Activated CD4-positive, alpha-beta T cell treated with anti-CD3 and anti-CD28 coated beads, Interleukin-2, amount 10 ng/mL, durations not matched to agents 24 days and 14 days (primary cell): ENCODE results near the gene DAGLB. TPM values are rescaled to one million over a fixed set of nuclear protein-coding genes. Genes with fewer than 3 reads are reported as not detected.
A peak's percentile ranks its signal among the peaks of the same experiment; 100 is the strongest.

Source experiments
- DNase-seq: peaks from one replicate; pipeline ENCODE4 v3.0.0; 2022
- H3K27ac Mint-ChIP-seq: one replicate; pipeline ENCODE4 v1.8.0; 2022; ENCODE audit warnings: mild to moderate bottlenecking, mixed read lengths
- H3K27me3 Mint-ChIP-seq: one replicate; pipeline ENCODE4 v1.8.0; 2022; ENCODE audit warnings: mixed read lengths
- H3K36me3 Mint-ChIP-seq: one replicate; pipeline ENCODE4 v1.8.0; 2022; ENCODE audit warnings: low read depth, mild to moderate bottlenecking, mixed read lengths
- H3K4me1 Mint-ChIP-seq: one replicate; pipeline ENCODE4 v1.8.0; 2021; ENCODE audit warnings: mixed read lengths
- H3K4me3 Mint-ChIP-seq: one replicate; pipeline ENCODE4 v1.8.0; 2022; ENCODE audit warnings: mild to moderate bottlenecking, moderate library complexity, mixed read lengths
- H3K9me3 Mint-ChIP-seq: one replicate; pipeline ENCODE4 v1.8.0; 2021; ENCODE audit warnings: mixed read lengths
- intact Hi-C: fragments of 100-400 bp; cut with micrococcal nuclease; formaldehyde crosslinking; loops from one replicate; pipeline ENCODE4 v1.15.1; 2023
- total RNA-seq: library from RNA; stranded (reverse); gene quantifications from 2 replicates; pipeline ENCODE4 v1.2.3, GENCODE V29; 2022

The DAGLB gene, protein sequence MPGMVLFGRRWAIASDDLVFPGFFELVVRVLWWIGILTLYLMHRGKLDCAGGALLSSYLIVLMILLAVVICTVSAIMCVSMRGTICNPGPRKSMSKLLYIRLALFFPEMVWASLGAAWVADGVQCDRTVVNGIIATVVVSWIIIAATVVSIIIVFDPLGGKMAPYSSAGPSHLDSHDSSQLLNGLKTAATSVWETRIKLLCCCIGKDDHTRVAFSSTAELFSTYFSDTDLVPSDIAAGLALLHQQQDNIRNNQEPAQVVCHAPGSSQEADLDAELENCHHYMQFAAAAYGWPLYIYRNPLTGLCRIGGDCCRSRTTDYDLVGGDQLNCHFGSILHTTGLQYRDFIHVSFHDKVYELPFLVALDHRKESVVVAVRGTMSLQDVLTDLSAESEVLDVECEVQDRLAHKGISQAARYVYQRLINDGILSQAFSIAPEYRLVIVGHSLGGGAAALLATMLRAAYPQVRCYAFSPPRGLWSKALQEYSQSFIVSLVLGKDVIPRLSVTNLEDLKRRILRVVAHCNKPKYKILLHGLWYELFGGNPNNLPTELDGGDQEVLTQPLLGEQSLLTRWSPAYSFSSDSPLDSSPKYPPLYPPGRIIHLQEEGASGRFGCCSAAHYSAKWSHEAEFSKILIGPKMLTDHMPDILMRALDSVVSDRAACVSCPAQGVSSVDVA
- total RNA-seq, result 18.8 and 26.8 TPM in 2 replicates

DNA sequence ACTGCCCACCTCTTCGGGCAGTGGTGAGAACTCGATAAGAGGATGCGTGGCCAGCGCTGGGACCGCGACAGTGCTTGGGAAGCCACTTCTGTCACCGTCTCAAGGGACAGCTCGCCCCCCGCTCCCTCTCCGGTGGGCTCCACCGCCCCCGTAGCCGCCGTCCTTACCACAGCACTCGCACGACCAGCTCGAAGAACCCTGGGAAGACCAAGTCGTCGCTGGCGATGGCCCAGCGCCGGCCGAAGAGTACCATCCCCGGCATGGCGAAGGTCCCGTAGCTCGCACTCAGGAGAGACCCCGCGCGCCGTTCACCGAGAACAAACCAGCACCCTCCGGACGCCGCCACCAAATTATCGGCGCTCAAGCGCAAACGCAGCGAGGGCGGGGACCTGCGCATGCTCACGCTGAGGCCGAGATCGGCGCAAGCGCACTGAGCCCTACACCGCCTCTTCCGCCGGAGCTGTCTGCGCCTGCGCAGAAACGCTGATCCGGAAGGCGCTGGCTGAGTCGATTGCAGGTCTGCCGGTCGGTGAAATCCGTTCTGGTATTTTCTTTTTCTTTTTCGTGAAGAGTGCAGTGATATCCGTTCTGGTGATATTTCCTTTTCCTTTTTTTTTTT is at the start of gene DAGLB:
DAGLB (minus strand) TSS at position 374 of the 619 bp plus-strand sequence; CDS start at position 262, 112 bp downstream.
- peak within 1 kb of the TSS; percentile 94 for H3K4me3 Mint-ChIP-seq
- peak within 1 kb of the TSS; percentile 93 for H3K27ac Mint-ChIP-seq
- peaks cover 16% of the 10 kb centered on the region for H3K4me1 Mint-ChIP-seq
- intact Hi-C loops, result loop anchor here (1.0 kb wide), 1 partner anchor 9 kb away; no protein-coding TSS in a partner anchor
- no peaks in the 10 kb centered on the region for H3K27me3 Mint-ChIP-seq
- H3K36me3 Mint-ChIP-seq, result peaks cover 26% of the 10 kb centered on the region
- H3K9me3 Mint-ChIP-seq, result no peaks in the 10 kb centered on the region
- peak; percentile 99 for DNase-seq

DNA sequence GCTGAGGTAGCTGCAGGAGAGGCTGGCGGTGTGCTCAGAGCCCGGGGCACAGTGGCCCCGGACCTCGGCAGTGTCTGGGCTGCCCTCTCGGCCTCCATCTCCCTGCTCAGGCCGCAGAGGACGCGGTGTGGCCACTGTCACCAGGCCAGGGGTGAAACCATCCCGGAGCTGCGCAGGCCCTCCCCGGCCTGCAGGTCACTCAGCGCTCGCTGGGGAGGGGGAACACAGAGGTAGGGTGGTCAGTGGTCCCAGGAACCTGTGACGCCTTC is 49.8 kb upstream of the DAGLB start:
- DNase-seq, result no peak
- H3K36me3 Mint-ChIP-seq, result no peaks in the 10 kb centered on the region
- H3K27me3 Mint-ChIP-seq, result no peaks in the 10 kb centered on the region
- H3K4me3 Mint-ChIP-seq, result no peak overlapping the region
- intact Hi-C loops, result no loop called here
- no peak overlapping the region for H3K27ac Mint-ChIP-seq
- no peaks in the 10 kb centered on the region for H3K9me3 Mint-ChIP-seq
- H3K4me1 Mint-ChIP-seq, result no peaks in the 10 kb centered on the region

DNA sequence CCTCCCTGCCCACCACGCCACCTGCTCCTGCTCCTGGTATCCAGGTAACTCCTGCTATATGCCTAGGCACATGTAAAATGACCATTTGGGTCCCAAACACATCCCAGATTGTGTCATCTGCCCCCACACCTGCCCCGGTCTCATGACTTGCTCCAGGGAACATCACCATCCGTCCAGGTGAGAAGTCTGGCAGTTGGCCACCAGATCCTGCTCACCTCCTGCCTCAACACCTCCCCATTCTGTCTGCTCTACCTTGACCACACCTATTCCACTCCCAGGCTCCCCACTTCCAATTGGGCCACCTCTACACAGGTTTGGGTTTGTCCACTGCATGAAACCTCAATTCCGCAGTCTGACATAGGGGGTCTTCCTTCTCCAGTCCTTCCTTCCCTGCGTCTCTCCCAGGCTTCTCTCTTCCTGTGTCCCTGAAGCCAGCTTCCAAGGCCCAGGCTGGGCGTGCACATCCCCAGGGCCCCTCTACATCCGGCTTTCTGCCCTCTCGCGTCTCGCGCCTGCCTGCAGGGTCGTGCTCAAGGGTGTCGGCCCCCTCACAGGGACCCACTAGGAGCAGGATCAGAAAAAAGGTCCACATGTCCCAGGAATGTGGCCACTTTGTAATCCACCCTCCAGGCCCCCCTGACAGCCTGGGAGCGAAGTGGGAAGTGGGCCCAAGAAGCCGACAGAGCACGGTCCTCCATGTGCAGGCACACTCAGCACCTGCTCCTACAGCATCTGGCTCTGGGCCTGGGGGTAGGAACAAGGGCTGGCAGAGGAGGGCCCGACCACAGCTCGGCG is 49.3 kb upstream of the DAGLB start:
- no peaks in the 10 kb centered on the region for H3K36me3 Mint-ChIP-seq
- H3K4me3 Mint-ChIP-seq, result no peak overlapping the region
- H3K27me3 Mint-ChIP-seq, result no peaks in the 10 kb centered on the region
- H3K27ac Mint-ChIP-seq, result no peak overlapping the region
- intact Hi-C loops, result no loop called here
- DNase-seq, result no peak
- H3K9me3 Mint-ChIP-seq, result no peaks in the 10 kb centered on the region
- H3K4me1 Mint-ChIP-seq, result no peaks in the 10 kb centered on the region

DNA sequence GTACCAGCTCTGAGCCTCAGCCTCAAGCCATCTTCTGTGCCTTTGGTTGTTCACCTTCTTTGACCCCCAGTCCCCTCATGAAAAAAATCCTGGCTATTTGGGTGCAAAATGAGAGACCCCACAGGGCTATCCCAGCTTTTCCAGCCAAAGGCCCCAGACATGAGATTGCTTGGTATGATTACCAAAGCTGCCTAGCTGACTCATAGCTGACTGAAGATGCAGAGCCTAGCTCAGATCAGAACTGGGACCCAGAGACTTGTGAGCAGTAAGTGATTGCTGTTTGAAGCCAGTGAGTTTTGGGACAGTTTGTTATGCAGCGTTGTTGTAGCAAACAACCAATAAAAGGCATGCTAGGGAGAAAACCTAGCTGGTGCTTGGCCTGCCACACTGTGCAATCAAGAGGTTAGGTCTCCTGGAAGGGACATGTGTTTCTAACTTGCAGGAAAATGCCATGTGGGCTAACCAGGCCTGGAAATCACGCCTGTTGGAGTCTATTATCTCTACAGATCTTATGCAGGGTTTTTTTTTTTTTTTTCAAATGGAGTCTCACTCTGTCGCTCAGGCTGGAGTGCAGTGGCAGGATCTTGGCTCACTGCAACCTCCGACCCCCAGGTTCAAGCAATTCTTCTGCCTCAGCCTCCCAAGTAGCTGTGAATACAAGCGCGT is 48.0 kb upstream of the DAGLB start:
- Mint-ChIP-seq H3K4me1 (no peaks in the 10 kb centered on the region), H3K27me3 (peaks cover 7% of the 10 kb centered on the region), H3K27ac (no peak overlapping the region), H3K9me3 (no peaks in the 10 kb centered on the region), H3K4me3 (no peak overlapping the region), H3K36me3 (no peaks in the 10 kb centered on the region)
- intact Hi-C loops, result no loop called here
- DNase-seq, result no peak

DNA sequence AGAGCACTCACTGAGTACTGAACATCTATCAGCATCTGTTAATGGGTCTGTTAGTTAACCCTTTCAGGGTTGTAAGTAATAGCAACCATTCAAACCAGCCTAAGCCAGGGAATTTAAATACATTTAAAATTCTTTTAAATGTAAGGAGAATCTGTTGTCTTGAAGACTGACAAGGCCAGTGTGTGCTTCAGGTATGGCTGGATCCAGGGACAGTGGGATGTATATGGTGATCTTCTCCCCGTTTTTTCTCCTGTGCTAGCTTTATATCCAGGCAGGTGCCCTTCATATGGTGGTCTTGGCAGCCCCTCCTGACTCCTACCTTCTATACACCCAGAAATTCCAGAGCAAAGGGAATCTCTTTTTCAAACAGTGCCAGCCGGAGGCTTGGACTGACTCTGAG is 46.6 kb upstream of the DAGLB start:
- Mint-ChIP-seq H3K27ac (no peak overlapping the region), H3K9me3 (peaks cover 5% of the 10 kb centered on the region), H3K4me1 (no peaks in the 10 kb centered on the region), H3K4me3 (no peak overlapping the region), H3K27me3 (peaks cover 7% of the 10 kb centered on the region), H3K36me3 (no peaks in the 10 kb centered on the region)
- DNase-seq, result no peak
- intact Hi-C loops, result no loop called here

DNA sequence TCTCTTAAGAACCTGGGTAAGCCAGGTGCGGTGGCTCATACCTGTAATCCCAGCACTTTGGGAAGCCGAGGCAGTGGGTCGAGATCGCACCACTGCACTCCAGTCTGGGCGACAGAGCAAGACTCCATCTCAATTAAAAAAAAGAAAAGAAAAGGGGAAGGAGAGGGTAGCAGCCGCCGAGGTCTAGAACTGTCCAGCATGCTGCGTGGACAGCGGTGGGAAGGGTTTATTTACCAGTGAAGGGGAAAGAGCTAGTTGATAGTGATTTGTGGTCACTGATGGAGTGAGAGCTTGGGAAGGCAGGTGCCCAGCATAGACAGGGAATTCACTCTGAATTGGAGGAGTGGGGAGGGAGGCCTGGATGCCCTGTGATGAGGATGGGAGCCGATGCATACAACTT is 43.4 kb upstream of the DAGLB start:
- intact Hi-C loops, result no loop called here
- DNase-seq, result no peak
- peaks cover 5% of the 10 kb centered on the region for H3K9me3 Mint-ChIP-seq
- no peaks in the 10 kb centered on the region for H3K4me1 Mint-ChIP-seq
- H3K4me3 Mint-ChIP-seq, result no peak overlapping the region
- H3K27ac Mint-ChIP-seq, result no peak overlapping the region
- no peaks in the 10 kb centered on the region for H3K36me3 Mint-ChIP-seq
- peaks cover 7% of the 10 kb centered on the region for H3K27me3 Mint-ChIP-seq

DNA sequence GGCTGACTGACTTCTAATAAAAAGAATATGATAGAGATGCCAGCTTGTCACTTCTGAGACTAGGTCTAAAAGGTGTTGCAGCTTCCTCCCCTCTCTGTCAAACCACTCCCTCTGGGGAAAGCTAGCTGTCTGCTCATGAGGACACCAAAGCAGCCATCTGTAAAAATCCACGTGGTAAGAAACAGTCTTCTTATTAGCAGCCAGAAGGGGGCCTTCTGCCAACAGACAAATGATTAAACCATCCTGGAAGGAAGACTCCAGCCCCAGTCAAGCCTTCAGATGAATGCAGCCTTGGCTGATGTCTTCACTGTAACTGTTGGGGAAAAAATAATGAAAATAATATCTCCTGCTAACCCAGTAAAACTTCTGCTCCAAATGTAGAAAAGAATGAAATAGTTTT is 41.9 kb upstream of the DAGLB start:
- intact Hi-C loops, result no loop called here
- H3K9me3 Mint-ChIP-seq, result peaks cover 5% of the 10 kb centered on the region
- peaks cover 2% of the 10 kb centered on the region for H3K4me1 Mint-ChIP-seq
- peaks cover 7% of the 10 kb centered on the region for H3K27me3 Mint-ChIP-seq
- H3K4me3 Mint-ChIP-seq, result no peak overlapping the region
- DNase-seq, result no peak
- H3K36me3 Mint-ChIP-seq, result no peaks in the 10 kb centered on the region
- H3K27ac Mint-ChIP-seq, result no peak overlapping the region

DNA sequence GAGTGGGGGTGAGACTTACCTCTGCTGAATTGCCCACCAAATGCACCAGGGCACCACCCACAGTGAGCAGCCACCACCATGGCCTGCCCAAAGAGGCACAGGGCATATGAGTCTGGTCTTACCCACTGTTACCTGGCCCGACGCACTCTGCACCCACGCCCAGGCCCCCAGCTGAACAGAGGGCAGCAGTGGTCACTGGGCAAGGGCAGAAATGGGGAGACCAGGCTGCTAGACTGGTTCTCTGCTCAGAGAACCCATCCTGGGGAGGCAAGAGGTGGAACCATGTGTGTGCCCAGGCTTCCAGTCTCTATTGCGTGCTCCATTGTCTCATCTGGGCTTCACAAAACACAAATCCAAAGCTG is 39.4 kb upstream of the DAGLB start:
- peaks cover 13% of the 10 kb centered on the region for H3K4me1 Mint-ChIP-seq
- no peak overlapping the region for H3K27ac Mint-ChIP-seq
- intact Hi-C loops, result no loop called here
- no peak for DNase-seq
- peaks cover 5% of the 10 kb centered on the region for H3K36me3 Mint-ChIP-seq
- H3K4me3 Mint-ChIP-seq, result no peak overlapping the region
- H3K27me3 Mint-ChIP-seq, result peaks cover 7% of the 10 kb centered on the region
- peaks cover 5% of the 10 kb centered on the region for H3K9me3 Mint-ChIP-seq

DNA sequence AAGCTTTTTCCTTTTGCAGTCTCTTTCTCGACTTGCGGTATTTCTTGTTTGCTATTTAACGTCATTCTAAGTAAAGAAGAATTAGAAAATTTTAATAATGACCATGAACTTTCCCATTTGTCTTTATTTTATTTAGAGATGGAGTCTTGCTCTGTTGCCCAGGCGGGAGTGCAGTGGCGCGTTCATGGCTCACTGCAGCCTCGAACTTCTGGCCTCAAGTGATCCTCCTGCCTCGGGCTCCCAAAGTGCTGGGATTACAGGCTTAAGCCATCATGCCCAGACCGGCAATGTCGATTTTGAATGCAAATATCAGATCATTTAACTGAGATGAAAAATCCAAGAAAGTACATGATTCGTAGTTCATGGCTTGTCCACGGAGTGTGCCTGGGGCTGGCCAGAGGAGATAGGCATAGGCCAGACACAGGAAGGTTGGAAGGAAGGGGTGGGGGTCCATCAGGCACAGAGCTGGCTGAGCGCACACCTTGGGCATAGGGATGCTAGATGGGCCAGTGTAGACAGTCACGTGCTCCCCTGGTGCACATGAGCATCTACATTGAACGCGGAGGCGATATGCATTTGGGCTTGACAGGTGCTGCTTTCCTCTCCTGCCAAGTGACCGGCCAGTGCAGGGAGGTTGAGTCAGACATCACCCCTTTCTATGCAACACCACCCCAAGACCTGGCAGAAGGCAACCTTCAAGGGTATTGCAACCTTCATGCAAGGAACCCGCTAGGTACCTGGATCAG is 38.9 kb upstream of the DAGLB start:
- no peak for DNase-seq
- intact Hi-C loops, result no loop called here
- peaks cover 15% of the 10 kb centered on the region for H3K4me1 Mint-ChIP-seq
- no peak overlapping the region for H3K27ac Mint-ChIP-seq
- no peak overlapping the region for H3K4me3 Mint-ChIP-seq
- peaks cover 5% of the 10 kb centered on the region for H3K9me3 Mint-ChIP-seq
- peaks cover 4% of the 10 kb centered on the region for H3K27me3 Mint-ChIP-seq
- H3K36me3 Mint-ChIP-seq, result peaks cover 6% of the 10 kb centered on the region

DNA sequence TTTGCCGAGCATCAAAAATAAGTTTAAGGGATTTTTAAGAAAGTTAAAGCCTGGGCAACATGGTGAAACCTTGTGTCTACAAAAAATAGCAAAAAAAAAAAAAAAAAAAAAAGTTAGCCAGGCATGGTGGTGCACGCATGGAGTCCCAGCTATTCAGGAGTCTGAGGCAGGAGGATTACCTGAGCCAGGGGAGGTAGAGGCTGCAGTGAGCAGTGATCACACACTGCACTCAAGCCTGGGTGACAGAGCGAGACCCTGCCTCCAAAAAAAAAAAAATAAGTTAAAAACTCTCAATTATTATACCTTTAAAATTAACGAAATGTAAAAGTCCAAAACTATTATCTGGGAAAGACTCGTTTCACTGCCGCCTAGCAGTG is 35.0 kb upstream of the DAGLB start:
- H3K4me3 Mint-ChIP-seq, result peak overlapping the region; percentile 96
- peaks cover 24% of the 10 kb centered on the region for H3K36me3 Mint-ChIP-seq
- H3K27ac Mint-ChIP-seq, result peak overlapping the region; percentile 91

DNA sequence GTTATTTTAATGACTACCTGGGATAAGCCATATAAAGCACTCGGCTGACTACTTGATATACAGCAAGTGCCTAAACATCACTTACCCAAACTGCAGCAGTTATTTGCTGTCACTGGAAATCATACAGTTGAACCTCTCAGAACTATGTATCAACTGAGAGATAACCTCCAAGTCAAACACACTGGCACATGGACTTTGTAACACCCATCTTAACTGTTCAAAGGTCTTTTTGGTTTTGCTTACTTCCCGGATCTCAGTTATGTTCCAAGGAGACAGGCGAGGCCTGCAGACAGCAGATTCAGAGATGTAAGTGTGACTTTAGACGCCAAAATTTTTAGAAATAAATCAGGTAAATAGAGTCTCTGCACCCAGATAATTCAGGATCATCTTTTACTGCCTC is 34.6 kb upstream of the DAGLB start:
- Mint-ChIP-seq H3K36me3 (peaks cover 28% of the 10 kb centered on the region), H3K4me1 (peaks cover 47% of the 10 kb centered on the region), H3K4me3 (peak overlapping the region; percentile 96), H3K9me3 (no peaks in the 10 kb centered on the region), H3K27ac (no peak overlapping the region), H3K27me3 (no peaks in the 10 kb centered on the region)
- intact Hi-C loops, result no loop called here
- no peak for DNase-seq

More for the DNA sequence above, 35.0 kb upstream of the DAGLB start:
- intact Hi-C loops, result no loop called here
- Mint-ChIP-seq H3K9me3 (no peaks in the 10 kb centered on the region), H3K4me1 (peaks cover 43% of the 10 kb centered on the region), H3K27me3 (no peaks in the 10 kb centered on the region)
- DNase-seq, result no peak

DNA sequence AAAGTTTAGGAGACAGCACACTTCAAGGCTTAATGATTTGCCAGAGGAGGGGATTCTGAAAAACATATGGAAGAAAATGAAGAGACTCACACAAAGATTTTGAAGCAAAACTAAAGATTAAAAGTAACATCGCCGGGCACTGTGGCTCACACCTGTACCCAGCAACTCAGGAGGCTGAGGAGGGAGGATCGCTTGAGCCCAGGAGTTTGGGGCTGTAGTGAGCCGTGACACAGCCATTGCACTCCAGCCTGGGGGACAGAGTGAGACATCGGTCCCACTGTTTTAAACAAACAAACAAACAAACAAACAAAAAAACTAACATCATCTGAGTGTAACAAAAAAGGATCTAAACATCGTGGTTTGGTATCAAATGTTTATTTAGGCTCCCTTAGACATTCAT is 33.7 kb upstream of the DAGLB start:
- peaks cover 28% of the 10 kb centered on the region for H3K36me3 Mint-ChIP-seq

DNA sequence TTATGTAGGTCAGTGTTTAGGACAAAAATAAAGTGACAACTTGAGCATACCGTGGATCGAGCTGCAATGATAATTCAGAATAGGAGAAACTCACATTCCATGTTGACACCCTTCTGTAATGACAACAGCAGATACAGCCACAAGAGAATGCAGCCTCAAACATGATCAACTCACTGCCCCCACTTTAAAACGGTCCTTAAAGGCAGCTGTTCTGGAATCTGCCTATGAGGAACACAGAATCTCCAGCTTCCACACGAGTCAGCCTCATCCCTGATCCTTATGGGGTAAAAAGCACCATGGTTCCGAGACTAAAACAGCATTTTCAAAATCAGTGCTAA is 32.5 kb upstream of the DAGLB start:
- peaks cover 28% of the 10 kb centered on the region for H3K36me3 Mint-ChIP-seq
- H3K4me1 Mint-ChIP-seq, result peaks cover 59% of the 10 kb centered on the region
- DNase-seq, result no peak
- peak overlapping the region; percentile 25 for H3K4me3 Mint-ChIP-seq
- no peaks in the 10 kb centered on the region for H3K9me3 Mint-ChIP-seq
- no peaks in the 10 kb centered on the region for H3K27me3 Mint-ChIP-seq
- peak overlapping the region; percentile 69 for H3K27ac Mint-ChIP-seq
- intact Hi-C loops, result no loop called here

More for the DNA sequence above, 33.7 kb upstream of the DAGLB start:
- intact Hi-C loops, result no loop called here
- H3K9me3 Mint-ChIP-seq, result no peaks in the 10 kb centered on the region
- no peak for DNase-seq
- peak overlapping the region; percentile 50 for H3K4me3 Mint-ChIP-seq
- peaks cover 52% of the 10 kb centered on the region for H3K4me1 Mint-ChIP-seq
- no peaks in the 10 kb centered on the region for H3K27me3 Mint-ChIP-seq
- H3K27ac Mint-ChIP-seq, result no peak overlapping the region
